CD14-positive monocyte (primary cell): ENCODE data around the gene EYS. TPM values are rescaled to one million over a fixed set of nuclear protein-coding genes. Genes with fewer than 3 reads are reported as not detected.

Source experiments
- DNase-seq, 3 donors: peaks; one replicate each; pipeline ENCODE4 v3.0.0-alpha.2; 2011 to 2022
- H2AFZ ChIP-seq: 2 replicates; pipeline ENCODE4 v1.6.0; 2012; ENCODE audit warnings: mild to moderate bottlenecking, low read depth, low read length, inconsistent platforms; ENCODE audit not compliant: insufficient read depth, poor library complexity, severe bottlenecking
- H3K27ac ChIP-seq, 2 donors: 1 replicate in 1 of 2; 2 replicates in 1 of 2; pipeline ENCODE4 v1.5.1; 2012 to 2013; ENCODE audit warnings: low read length in 2 of 2, control low read depth in 1 of 2, inconsistent platforms in 1 of 2, low read depth in 1 of 2, mild to moderate bottlenecking in 1 of 2
- H3K27me3 ChIP-seq, 2 donors: one replicate each; pipeline versions ENCODE4 v1.6.0 to v1.6.1; 2011 to 2013; ENCODE audit warnings: low read length in 2 of 2; ENCODE audit not compliant: control insufficient read depth in 2 of 2, insufficient read depth in 2 of 2
- H3K36me3 ChIP-seq, 2 donors: replicated peaks in 1 of 2; 1 replicate in 1 of 2; 2 replicates in 1 of 2; pipeline versions ENCODE4 v1.5.1 to v1.6.1; 2012 to 2013; ENCODE audit warnings: low read length in 2 of 2, control low read depth in 1 of 2, inconsistent platforms in 1 of 2, mild to moderate bottlenecking in 1 of 2; ENCODE audit not compliant: insufficient read depth in 2 of 2, control insufficient read depth in 1 of 2
- H3K4me1 ChIP-seq, 2 donors: 1 replicate in 1 of 2; 2 replicates in 1 of 2; pipeline versions ENCODE4 v1.5.1 to v1.6.1; 2012 to 2013; ENCODE audit warnings: low read length in 2 of 2, control low read depth in 1 of 2, inconsistent platforms in 1 of 2, mild to moderate bottlenecking in 1 of 2, moderate library complexity in 1 of 2; ENCODE audit not compliant: insufficient read depth in 2 of 2, control insufficient read depth in 1 of 2
- H3K4me2 ChIP-seq: replicated peaks from 2 replicates; pipeline ENCODE3; 2012; ENCODE audit warnings: low read length, moderate library complexity, mild to moderate bottlenecking; ENCODE audit not compliant: poor library complexity, severe bottlenecking; ENCODE audit errors: extremely low read depth
- H3K4me3 ChIP-seq, 3 experiments: fragments of 200-600 bp in 1 of 3; sonication (generic) in 1 of 3; replicated peaks in 1 of 3; 1 replicate in 2 of 3; 2 replicates in 1 of 3; pipeline ENCODE4 v1.5.1; 2011 to 2013; ENCODE audit warnings: low read length in 3 of 3, mild to moderate bottlenecking in 3 of 3, control low read depth in 2 of 3, low read depth in 2 of 3, inconsistent platforms in 1 of 3, moderate library complexity in 1 of 3
- H3K79me2 ChIP-seq: 2 replicates; pipeline ENCODE4 v1.6.0; 2012; ENCODE audit warnings: mild to moderate bottlenecking, control low read depth, inconsistent platforms, low read length, moderate library complexity; ENCODE audit not compliant: insufficient read depth
- H3K9ac ChIP-seq: 2 replicates; pipeline ENCODE4 v1.6.0; 2017; ENCODE audit warnings: low read length, mild to moderate bottlenecking; ENCODE audit not compliant: insufficient read depth, poor library complexity, severe bottlenecking
- H3K9me3 ChIP-seq, 2 donors: replicated peaks in 1 of 2; 1 replicate in 1 of 2; 2 replicates in 1 of 2; pipeline versions ENCODE4 v1.5.1 to v1.6.1; 2012 to 2013; ENCODE audit warnings: low read length in 2 of 2, control low read depth in 1 of 2; ENCODE audit not compliant: control insufficient read depth in 1 of 2, insufficient read depth in 1 of 2
- H4K20me1 ChIP-seq: 2 replicates; pipeline ENCODE4 v1.6.0; 2012; ENCODE audit warnings: mild to moderate bottlenecking, low read length, control low read depth, moderate library complexity; ENCODE audit not compliant: insufficient read depth
- H3K27ac Mint-ChIP-seq, 7 donors: one replicate each; pipeline ENCODE4 v1.8.0; 2020; ENCODE audit warnings: mild to moderate bottlenecking in 7 of 7, mixed read lengths in 7 of 7, moderate library complexity in 6 of 7, inconsistent platforms in 2 of 7
- H3K27me3 Mint-ChIP-seq, 3 donors: one replicate each; pipeline ENCODE4 v1.8.0; 2021 to 2022; ENCODE audit warnings: low read depth in 3 of 3, mild to moderate bottlenecking in 3 of 3, mixed read lengths in 3 of 3, moderate library complexity in 3 of 3, inconsistent platforms in 1 of 3
- H3K36me3 Mint-ChIP-seq, 2 donors: one replicate each; pipeline ENCODE4 v1.8.0; 2020; ENCODE audit warnings: mixed read lengths in 2 of 2, inconsistent platforms in 1 of 2, mild to moderate bottlenecking in 1 of 2
- H3K4me1 Mint-ChIP-seq: one replicate; pipeline ENCODE4 v1.8.0; 2020; ENCODE audit warnings: mild to moderate bottlenecking, mixed read lengths
- H3K4me3 Mint-ChIP-seq, 2 donors: one replicate each; pipeline ENCODE4 v1.8.0; 2020; ENCODE audit warnings: mild to moderate bottlenecking in 2 of 2, mixed read lengths in 2 of 2, moderate library complexity in 1 of 2
- H3K9me3 Mint-ChIP-seq, 7 donors: one replicate each; pipeline ENCODE4 v1.8.0; 2020 to 2022; ENCODE audit warnings: mixed read lengths in 7 of 7, mild to moderate bottlenecking in 6 of 7, moderate library complexity in 6 of 7, inconsistent platforms in 2 of 7
- CTCF ChIP-seq: fragments of 200-600 bp; IDR thresholded peaks from one replicate; pipeline ENCODE4 v1.8.0; 2022; ENCODE audit warnings: antibody characterized with exemption, mild to moderate bottlenecking
- WGBS: methylation state at CpG from one replicate; pipeline ENCODE4 v1.1.5; 2013; ENCODE audit warnings: missing lambda C conversion rate; ENCODE audit not compliant: insufficient coverage; 5-methylcytosine and 5-hydroxymethylcytosine counted together
- intact Hi-C, 2 donors: fragments of 100-400 bp; cut with micrococcal nuclease; formaldehyde crosslinking; loops; one replicate each; pipeline versions ENCODE4 v1.15.0 to v1.15.1; 2023
- polyA plus RNA-seq, 3 donors: library from polyadenylated mRNA; depleted of rRNA in 1 of 3; unstranded in 2 of 3; stranded (reverse) in 1 of 3; fragments of 300-500 nt in 2 of 3; fragments of >200 nt in 1 of 3; fragmentation: Illumina TruSeq in 2 of 3; gene quantifications; 1 replicate in 2 of 3; 2 replicates in 1 of 3; pipeline ENCODE4 v1.2.3, GENCODE V29; 2012 to 2021

The EYS gene
- polyA plus RNA-seq, 3 donors: 0.01 to 0.03 TPM; not detected in 1

DNA sequence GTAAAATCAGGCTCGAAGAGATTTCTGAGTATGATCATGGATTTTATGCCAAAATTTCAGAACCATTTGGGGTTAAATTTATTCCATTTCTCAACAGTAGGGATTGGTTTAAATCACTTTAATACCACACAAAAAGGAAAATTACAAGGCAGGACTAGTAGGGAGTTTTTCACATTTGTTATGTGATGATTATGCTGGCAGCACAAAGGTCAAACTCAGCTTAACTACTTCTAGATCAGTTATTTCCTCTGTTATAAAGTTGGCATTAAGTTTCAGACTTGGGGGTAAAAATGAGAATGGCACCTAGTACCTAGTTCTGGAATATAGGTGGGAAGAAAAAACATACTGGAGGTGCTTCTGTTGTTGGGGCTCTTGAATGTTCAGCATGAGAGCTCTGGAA lies 2031.9 kb downstream of the EYS start:
- Histone ChIP-seq H3K4me3 (no peak overlapping the region), H3K9ac (no peak overlapping the region), H3K36me3 (peaks cover 0 to 14% of the 10 kb centered on the region in 2 donors), H3K4me2 (no peak overlapping the region), H3K79me2 (peaks cover 97% of the 10 kb centered on the region), H2AFZ (no peak overlapping the region), H3K27me3 (no peaks in the 10 kb centered on the region), H3K4me1 (peaks cover 0 to 7% of the 10 kb centered on the region in 2 donors), H3K27ac (no peak overlapping the region), H4K20me1 (peaks cover 100% of the 10 kb centered on the region), H3K9me3 (no peaks in the 10 kb centered on the region)
- Mint-ChIP-seq H3K4me1 (peaks cover 17% of the 10 kb centered on the region), H3K27me3 (no peaks in the 10 kb centered on the region), H3K4me3 (no peak overlapping the region), H3K36me3 (peaks cover 6 to 7% of the 10 kb centered on the region in 2 donors), H3K9me3 (no peaks in the 10 kb centered on the region), H3K27ac (no peak overlapping the region)
- no CpG with 5 or more reads among the region's 1 CpG for WGBS
- intact Hi-C loops: no loop called here
- TF ChIP-seq CTCF: no peak
- DNase-seq: no peak

- DNase-seq: no peak
- no peak overlapping the region for H3K4me3 ChIP-seq
- intact Hi-C loops: no loop called here
- no peaks in the 10 kb centered on the region for H3K27me3 Mint-ChIP-seq
- peaks cover 18% of the 10 kb centered on the region for H3K4me1 Mint-ChIP-seq
- H3K27me3 ChIP-seq: no peaks in the 10 kb centered on the region
- no peak overlapping the region for H3K27ac Mint-ChIP-seq
- no peak for TF ChIP-seq CTCF
- no peak overlapping the region for H3K4me3 Mint-ChIP-seq
- peaks cover 100% of the 10 kb centered on the region for H4K20me1 ChIP-seq
- no peaks in the 10 kb centered on the region for H3K9me3 Mint-ChIP-seq
- no peak overlapping the region for H2AFZ ChIP-seq
- H3K36me3 Mint-ChIP-seq: peaks cover 3 to 6% of the 10 kb centered on the region in 2 donors
- no peaks in the 10 kb centered on the region for H3K9me3 ChIP-seq
- H3K79me2 ChIP-seq: peaks cover 97% of the 10 kb centered on the region
- no peak overlapping the region for H3K4me2 ChIP-seq
- no peak overlapping the region for H3K27ac ChIP-seq
- H3K4me1 ChIP-seq: peaks cover 0 to 6% of the 10 kb centered on the region in 2 donors
- WGBS: no CpG with 5 or more reads among the region's 3 CpGs
- peaks cover 0 to 14% of the 10 kb centered on the region in 2 donors for H3K36me3 ChIP-seq
- no peak overlapping the region for H3K9ac ChIP-seq
Observed at GRCh38 chr6:63674635-63675034, 2032.4 kb downstream of the EYS start.
